HS-27A (cell line): ENCODE measurements around the gene CARNS1.
"Not testable (repeated sequence)": the region's sequence is repeated elsewhere in the genome, so short reads cannot be mapped to it uniquely, and the experiment has no call there.

Source experiments
- DNase-seq: peaks from one replicate; pipeline ENCODE4 v3.0.0-alpha.2; 2012; ENCODE audit warnings: low read depth, missing footprints

Gene CARNS1

GRCh38 chr11:67409781-67410368, 5.6 kb upstream of the CARNS1 start:
- no peak for DNase-seq

GRCh38 chr11:67410369-67410831, 5.1 kb upstream of the CARNS1 start:
- DNase-seq: no peak

- DNase-seq: no peak
Measured at GRCh38 chr11:67410984-67411784, 4.3 kb upstream of the CARNS1 start.

- DNase-seq: no peak
Measured at GRCh38 chr11:67411785-67412152, 3.7 kb upstream of the CARNS1 start.

- no peak for DNase-seq
Measured at GRCh38 chr11:67412495-67413179, 2.8 kb upstream of the CARNS1 start.

GRCh38 chr11:67413266-67413849, 2.1 kb upstream of the CARNS1 start:
- no peak for DNase-seq

GRCh38 chr11:67416416-67417335, 1.2 kb downstream of the CARNS1 start:
- DNase-seq: no peak

GRCh38 chr11:67417425-67417824, 1.9 kb downstream of the CARNS1 start:
- no peak for DNase-seq

GRCh38 chr11:67418476-67419281, 3.2 kb downstream of the CARNS1 start:
- no peak for DNase-seq

- DNase-seq: no peak
Measured at GRCh38 chr11:67419325-67420049, 4.0 kb downstream of the CARNS1 start.

GRCh38 chr11:67420147-67420645, 4.7 kb downstream of the CARNS1 start:
- DNase-seq: no peak

GRCh38 chr11:67420646-67421429, 5.4 kb downstream of the CARNS1 start:
- peak; percentile 68 for DNase-seq

GRCh38 chr11:67421430-67422031, 6.1 kb downstream of the CARNS1 start:
- DNase-seq: no peak

- DNase-seq: no peak
Measured at GRCh38 chr11:67422891-67423290, 7.4 kb downstream of the CARNS1 start.

- DNase-seq: no peak
Measured at GRCh38 chr11:67423466-67423865, 8.0 kb downstream of the CARNS1 start.

GRCh38 chr11:67423891-67424613, 8.6 kb downstream of the CARNS1 start:
- no peak for DNase-seq

GRCh38 chr11:67427364-67427859, 11.9 kb downstream of the CARNS1 start:
- not testable (repeated sequence) for DNase-seq
